Fibroblast of pulmonary artery (primary cell): ENCODE results near the gene YAE1.
A peak's percentile ranks its signal among the peaks of the same experiment; 100 is the strongest.

Source experiments
- DNase-seq: peaks from one replicate; pipeline ENCODE4 v3.0.0-alpha.2; 2010; ENCODE audit warnings: low read depth
- H3K4me3 ChIP-seq: replicated peaks from 2 replicates; pipeline ENCODE4 v1.5.1; 2011; ENCODE audit warnings: low read depth, mild to moderate bottlenecking, control low read depth, low read length, moderate library complexity
- CTCF ChIP-seq: IDR thresholded peaks from 2 replicates; pipeline ENCODE4 v1.5.1; 2011; ENCODE audit warnings: mild to moderate bottlenecking, control low read depth, low read length, inconsistent platforms; ENCODE audit errors: missing control alignments

Gene YAE1

GRCh38 chr7:39527951-39528350 is 38.3 kb upstream of the YAE1 start:
- peak; percentile 45 for DNase-seq
- H3K4me3 ChIP-seq = no peak overlapping the region
- no peak for TF ChIP-seq CTCF

DNA sequence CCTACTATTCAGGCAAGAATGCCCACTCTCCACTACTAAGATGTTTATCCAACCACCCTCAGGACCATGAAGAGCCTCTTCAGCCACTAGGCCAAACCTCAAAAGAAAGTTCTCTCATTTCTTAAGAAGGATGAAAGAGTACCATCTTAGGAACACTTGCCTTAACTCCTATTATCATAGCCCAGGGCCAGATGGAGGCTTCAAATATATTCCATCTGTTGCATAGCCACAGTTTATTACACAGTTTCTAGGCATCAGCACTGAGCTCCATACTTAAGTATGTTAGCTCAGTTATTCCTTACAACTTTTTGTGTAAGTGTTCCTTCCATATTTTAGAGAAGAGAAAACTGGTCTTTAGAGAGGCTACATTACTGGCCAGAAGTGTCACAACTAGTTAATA is 37.4 kb upstream of the YAE1 start:
- TF ChIP-seq CTCF = no peak
- DNase-seq = no peak
- H3K4me3 ChIP-seq = no peak overlapping the region

GRCh38 chr7:39529582-39529981 is 36.6 kb upstream of the YAE1 start:
- TF ChIP-seq CTCF = no peak
- DNase-seq = no peak
- H3K4me3 ChIP-seq = no peak overlapping the region

- no peak overlapping the region for H3K4me3 ChIP-seq
- no peak for DNase-seq
Measured at GRCh38 chr7:39530971-39531370, 35.2 kb upstream of the YAE1 start.

GRCh38 chr7:39531818-39532217 is 34.4 kb upstream of the YAE1 start:
- no peak for DNase-seq
- no peak for TF ChIP-seq CTCF
- no peak overlapping the region for H3K4me3 ChIP-seq

More at GRCh38 chr7:39530971-39531370, 35.2 kb upstream of the YAE1 start:
- no peak for TF ChIP-seq CTCF

DNA sequence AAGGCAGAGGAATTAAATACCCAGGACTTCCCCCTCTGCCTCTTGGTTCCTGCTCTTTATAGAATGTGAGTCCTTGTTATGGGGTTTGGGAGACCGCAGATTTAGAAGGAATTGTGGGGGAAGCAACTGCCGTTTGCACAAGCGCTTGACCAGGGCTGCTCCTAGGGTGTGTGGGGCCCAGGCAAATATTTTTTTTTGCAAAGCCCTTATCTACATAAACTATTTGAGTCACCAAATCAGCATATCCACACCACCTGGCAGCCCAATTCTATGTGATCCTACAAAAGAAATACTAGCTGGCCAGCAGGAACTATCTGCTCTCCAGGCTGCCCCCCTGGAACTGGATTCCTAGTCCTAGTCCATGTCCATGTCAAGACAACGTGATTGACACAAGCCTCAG is 33.4 kb upstream of the YAE1 start:
- TF ChIP-seq CTCF = no peak
- no peak for DNase-seq
- H3K4me3 ChIP-seq = no peak overlapping the region

GRCh38 chr7:39534599-39534998 is 31.6 kb upstream of the YAE1 start:
- DNase-seq = no peak

More at GRCh38 chr7:39534599-39534998, 31.6 kb upstream of the YAE1 start:
- no peak overlapping the region for H3K4me3 ChIP-seq
- no peak for TF ChIP-seq CTCF
